Hepatocyte (in vitro differentiated cells): ENCODE results near the gene THRA. TPM values are rescaled to one million over a fixed set of nuclear protein-coding genes. Genes with fewer than 3 reads are reported as not detected.
A peak's percentile ranks its signal among the peaks of the same experiment; 100 is the strongest.

ENCODE experiments used
- DNase-seq: peaks from one replicate; pipeline ENCODE4 v3.0.0-alpha.2; 2016; ENCODE audit warnings: low spot score
- H2AFZ ChIP-seq: fragments of 200-600 bp; sonication (generic); 2 replicates; pipeline ENCODE4 v1.6.0; 2016; ENCODE audit warnings: antibody characterized with exemption, mild to moderate bottlenecking
- H3K27ac ChIP-seq: fragments of 200-600 bp; sonication (generic); 2 replicates; pipeline ENCODE4 v1.5.1; 2016; ENCODE audit warnings: mild to moderate bottlenecking
- H3K27me3 ChIP-seq: fragments of 200-600 bp; sonication (generic); 2 replicates; pipeline ENCODE4 v1.6.1; 2016
- H3K36me3 ChIP-seq: fragments of 200-600 bp; sonication (generic); replicated peaks from 2 replicates; pipeline ENCODE4 v1.5.1; 2016; ENCODE audit warnings: low read depth; ENCODE audit not compliant: insufficient read depth
- H3K4me1 ChIP-seq: fragments of 200-600 bp; sonication (generic); 2 replicates; pipeline ENCODE4 v1.5.1; 2016; ENCODE audit warnings: mild to moderate bottlenecking, moderate library complexity; ENCODE audit not compliant: insufficient read depth
- H3K4me2 ChIP-seq: fragments of 200-600 bp; sonication (generic); 2 replicates; pipeline ENCODE4 v1.6.0; 2016
- H3K4me3 ChIP-seq: fragments of 200-600 bp; sonication (generic); 2 replicates; pipeline ENCODE4 v1.5.1; 2016; ENCODE audit warnings: mild to moderate bottlenecking
- H3K79me2 ChIP-seq: fragments of 200-600 bp; sonication (generic); 2 replicates; pipeline ENCODE4 v1.6.0; 2017; ENCODE audit warnings: mild to moderate bottlenecking
- H3K9me2 ChIP-seq: fragments of 200-600 bp; sonication (generic); replicated peaks from 2 replicates; pipeline ENCODE4 v1.6.0; 2017; ENCODE audit warnings: mild to moderate bottlenecking; ENCODE audit not compliant: insufficient read depth
- H3K9me3 ChIP-seq: fragments of 200-600 bp; sonication (generic); 2 replicates; pipeline ENCODE4 v1.5.1; 2016; ENCODE audit warnings: low read depth, mild to moderate bottlenecking
- H4K20me1 ChIP-seq: fragments of 200-600 bp; sonication (generic); 2 replicates; pipeline ENCODE4 v1.6.0; 2016; ENCODE audit warnings: mild to moderate bottlenecking; ENCODE audit not compliant: insufficient read depth, poor library complexity, severe bottlenecking
- EZH2 ChIP-seq: fragments of 200-600 bp; sonication (generic); IDR thresholded peaks from 2 replicates; pipeline ENCODE4 v1.6.1; 2016; ENCODE audit warnings: antibody characterized with exemption, mild to moderate bottlenecking, borderline replicate concordance
- EZH2phosphoT487 ChIP-seq: fragments of 200-600 bp; sonication (generic); IDR thresholded peaks from one replicate; pipeline ENCODE4 v1.6.1; 2018; ENCODE audit warnings: antibody characterized with exemption, mild to moderate bottlenecking, low read depth, moderate library complexity; ENCODE audit not compliant: unreplicated experiment, severe bottlenecking
- WGBS: methylation state at CpG from one replicate; pipeline ENCODE4 v1.1.6; 2016; ENCODE audit warnings: low lambda C conversion rate; ENCODE audit errors: missing lambda C conversion rate; 5-methylcytosine and 5-hydroxymethylcytosine counted together
- polyA plus RNA-seq: library from polyadenylated mRNA; unstranded; fragments of >200 nt; fragmentation: Nextera tagmentation; extraction: Ambion mirVana; gene quantifications from 2 replicates; pipeline ENCODE4 v1.2.1, GENCODE V29; 2016
- total RNA-seq: library from RNA; depleted of rRNA; stranded (reverse); fragments of >200 nt; gene quantifications from 2 replicates; pipeline ENCODE4 v1.2.3, GENCODE V29; 2014
- TF ChIP-seq, protein P1 (sequence below): fragments of 200-600 bp; sonication (generic); IDR thresholded peaks from 2 replicates; pipeline ENCODE4 v1.5.1; 2016; ENCODE audit warnings: antibody characterized with exemption, mild to moderate bottlenecking; ENCODE audit not compliant: poor library complexity

Gene THRA, protein sequence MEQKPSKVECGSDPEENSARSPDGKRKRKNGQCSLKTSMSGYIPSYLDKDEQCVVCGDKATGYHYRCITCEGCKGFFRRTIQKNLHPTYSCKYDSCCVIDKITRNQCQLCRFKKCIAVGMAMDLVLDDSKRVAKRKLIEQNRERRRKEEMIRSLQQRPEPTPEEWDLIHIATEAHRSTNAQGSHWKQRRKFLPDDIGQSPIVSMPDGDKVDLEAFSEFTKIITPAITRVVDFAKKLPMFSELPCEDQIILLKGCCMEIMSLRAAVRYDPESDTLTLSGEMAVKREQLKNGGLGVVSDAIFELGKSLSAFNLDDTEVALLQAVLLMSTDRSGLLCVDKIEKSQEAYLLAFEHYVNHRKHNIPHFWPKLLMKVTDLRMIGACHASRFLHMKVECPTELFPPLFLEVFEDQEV
- total RNA-seq, result 35.3 and 40.2 TPM in 2 replicates
- polyA plus RNA-seq, result 20.7 and 22.5 TPM in 2 replicates

DNA sequence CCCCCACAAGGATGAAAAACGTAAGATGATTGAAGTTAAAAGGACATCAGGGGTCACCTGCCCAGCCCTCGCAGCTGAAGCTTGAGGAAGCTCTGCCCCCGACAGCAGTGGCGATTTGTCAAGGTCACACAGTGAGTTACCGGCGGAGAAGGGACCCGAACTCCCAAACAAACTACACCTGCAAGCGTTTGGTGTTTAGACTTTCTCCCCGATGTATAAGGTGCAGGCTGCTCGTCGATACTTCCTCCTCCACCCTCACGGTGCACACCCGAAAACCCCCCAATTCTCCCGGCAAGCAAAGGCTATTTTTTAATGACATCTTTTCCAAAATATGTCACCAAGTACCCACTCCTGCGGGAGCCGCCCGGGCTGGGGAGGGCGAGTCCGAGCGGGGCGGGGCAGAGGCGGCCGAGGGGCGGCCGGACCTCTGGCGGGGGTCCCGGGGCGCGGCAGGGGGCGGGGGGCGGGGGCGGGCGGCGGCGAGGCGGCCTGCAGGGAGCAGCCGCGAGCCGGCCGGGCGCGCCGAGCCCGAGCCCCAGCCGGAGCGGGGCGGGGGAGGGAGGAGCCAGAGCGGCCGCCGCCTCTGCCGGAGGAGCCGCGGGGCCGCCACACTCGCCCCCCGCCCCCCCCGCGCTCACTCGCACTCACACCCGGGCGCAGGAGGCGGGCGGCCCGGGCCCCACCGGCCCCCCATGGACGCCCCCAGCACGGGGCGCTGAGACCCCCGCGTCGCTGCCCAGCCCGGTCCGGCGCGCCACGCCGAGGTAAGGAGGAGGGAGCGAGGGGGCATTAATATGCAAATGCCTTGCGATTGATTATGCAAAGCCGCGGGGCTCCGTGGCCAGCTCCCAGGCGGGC, at the start of gene THRA:
Gene THRA, plus strand, starts transcription at position 637 of the 858 bp plus-strand sequence. CDS start 11,524 bp downstream, outside the sequence.
- H2AFZ ChIP-seq, result peak within 1 kb of the TSS; percentile 99
- peaks cover 47% of the 10 kb centered on the region for H3K79me2 ChIP-seq
- peaks cover 32% of the 10 kb centered on the region for H3K4me1 ChIP-seq
- H3K36me3 ChIP-seq, result no peaks in the 10 kb centered on the region
- WGBS, result 6% methylated on average over 40 of the region's 83 CpGs
- no peaks in the 10 kb centered on the region for H3K27me3 ChIP-seq
- peak within 1 kb of the TSS; percentile 94 for H3K4me2 ChIP-seq
- H3K4me3 ChIP-seq, result peak within 1 kb of the TSS; percentile 100
- peaks cover 4% of the 10 kb centered on the region for H4K20me1 ChIP-seq
- peak; percentile 92 for DNase-seq
- H3K9me2 ChIP-seq, result no peaks in the 10 kb centered on the region
- peak within 1 kb of the TSS; percentile 88 for H3K27ac ChIP-seq
- H3K9me3 ChIP-seq, result no peaks in the 10 kb centered on the region
- TF ChIP-seq EZH2phosphoT487 (no peak), EZH2 (no peak)
- TF ChIP-seq, protein P1, sequence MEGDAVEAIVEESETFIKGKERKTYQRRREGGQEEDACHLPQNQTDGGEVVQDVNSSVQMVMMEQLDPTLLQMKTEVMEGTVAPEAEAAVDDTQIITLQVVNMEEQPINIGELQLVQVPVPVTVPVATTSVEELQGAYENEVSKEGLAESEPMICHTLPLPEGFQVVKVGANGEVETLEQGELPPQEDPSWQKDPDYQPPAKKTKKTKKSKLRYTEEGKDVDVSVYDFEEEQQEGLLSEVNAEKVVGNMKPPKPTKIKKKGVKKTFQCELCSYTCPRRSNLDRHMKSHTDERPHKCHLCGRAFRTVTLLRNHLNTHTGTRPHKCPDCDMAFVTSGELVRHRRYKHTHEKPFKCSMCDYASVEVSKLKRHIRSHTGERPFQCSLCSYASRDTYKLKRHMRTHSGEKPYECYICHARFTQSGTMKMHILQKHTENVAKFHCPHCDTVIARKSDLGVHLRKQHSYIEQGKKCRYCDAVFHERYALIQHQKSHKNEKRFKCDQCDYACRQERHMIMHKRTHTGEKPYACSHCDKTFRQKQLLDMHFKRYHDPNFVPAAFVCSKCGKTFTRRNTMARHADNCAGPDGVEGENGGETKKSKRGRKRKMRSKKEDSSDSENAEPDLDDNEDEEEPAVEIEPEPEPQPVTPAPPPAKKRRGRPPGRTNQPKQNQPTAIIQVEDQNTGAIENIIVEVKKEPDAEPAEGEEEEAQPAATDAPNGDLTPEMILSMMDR, result no peak

DNA sequence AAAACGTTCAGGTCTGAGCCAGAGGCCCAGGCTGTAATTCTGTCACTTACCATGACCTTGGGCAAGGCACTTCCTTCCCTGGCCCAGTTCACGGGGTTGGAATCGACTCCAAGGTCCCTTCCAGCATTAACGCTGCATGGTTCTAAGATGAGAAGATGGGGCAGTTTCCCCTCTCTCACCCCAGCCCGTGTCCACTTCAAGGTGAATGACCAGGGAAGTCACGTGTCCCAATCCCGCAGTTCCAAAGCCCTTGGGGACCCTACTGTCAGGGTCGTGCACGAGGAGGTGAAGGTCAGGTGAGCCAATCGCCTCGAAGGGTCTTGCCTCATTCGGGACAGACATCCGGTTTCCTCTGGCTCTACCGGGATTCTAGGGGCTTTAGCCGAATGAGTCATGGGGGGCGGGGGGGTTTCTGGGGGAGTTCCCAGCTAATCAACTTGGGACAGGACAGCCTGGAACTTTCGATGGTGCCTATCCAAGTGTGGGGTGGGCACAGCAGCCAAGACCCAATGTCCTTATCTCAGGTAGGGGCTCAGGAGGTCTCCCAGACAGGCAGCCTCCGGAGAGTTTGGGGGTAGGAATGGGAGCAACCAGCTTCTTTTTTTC, 48.3 kb upstream of the THRA start:
- no peak overlapping the region for H3K27ac ChIP-seq
- TF ChIP-seq, protein P1, result no peak
- TF ChIP-seq EZH2 (no peak), EZH2phosphoT487 (no peak)

DNA sequence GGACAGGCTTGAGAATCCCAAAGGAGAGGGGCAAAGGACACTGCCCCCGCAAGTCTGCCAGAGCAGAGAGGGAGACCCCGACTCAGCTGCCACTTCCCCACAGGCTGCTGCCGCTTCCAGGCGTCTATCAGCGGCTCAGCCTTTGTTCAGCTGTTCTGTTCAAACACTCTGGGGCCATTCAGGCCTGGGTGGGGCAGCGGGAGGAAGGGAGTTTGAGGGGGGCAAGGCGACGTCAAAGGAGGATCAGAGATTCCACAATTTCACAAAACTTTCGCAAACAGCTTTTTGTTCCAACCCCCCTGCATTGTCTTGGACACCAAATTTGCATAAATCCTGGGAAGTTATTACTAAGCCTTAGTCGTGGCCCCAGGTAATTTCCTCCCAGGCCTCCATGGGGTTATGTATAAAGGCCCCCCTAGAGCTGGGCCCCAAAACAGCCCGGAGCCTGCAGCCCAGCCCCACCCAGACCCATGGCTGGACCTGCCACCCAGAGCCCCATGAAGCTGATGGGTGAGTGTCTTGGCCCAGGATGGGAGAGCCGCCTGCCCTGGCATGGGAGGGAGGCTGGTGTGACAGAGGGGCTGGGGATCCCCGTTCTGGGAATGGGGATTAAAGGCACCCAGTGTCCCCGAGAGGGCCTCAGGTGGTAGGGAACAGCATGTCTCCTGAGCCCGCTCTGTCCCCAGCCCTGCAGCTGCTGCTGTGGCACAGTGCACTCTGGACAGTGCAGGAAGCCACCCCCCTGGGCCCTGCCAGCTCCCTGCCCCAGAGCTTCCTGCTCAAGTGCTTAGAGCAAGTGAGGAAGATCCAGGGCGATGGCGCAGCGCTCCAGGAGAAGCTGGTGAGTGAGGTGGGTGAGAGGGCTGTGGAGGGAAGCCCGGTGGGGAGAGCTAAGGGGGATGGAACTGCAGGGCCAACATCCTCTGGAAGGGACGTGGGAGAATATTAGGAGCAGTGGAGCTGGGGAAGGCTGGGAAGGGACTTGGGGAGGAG, 47.5 kb upstream of the THRA start, which contains the start of gene CSF3:
Gene CSF3, plus strand, starts transcription at position 436 of the 993 bp plus-strand sequence. Its CDS starts 35 bp downstream, at position 471.
- peak; percentile 33 for DNase-seq
- H2AFZ ChIP-seq, result no peak within 1 kb of the TSS
- H3K36me3 ChIP-seq, result no peaks in the 10 kb centered on the region
- no peak within 1 kb of the TSS for H3K4me2 ChIP-seq
- H3K9me3 ChIP-seq, result no peaks in the 10 kb centered on the region
- WGBS, result 46% methylated on average over 20 of the region's 20 CpGs
- no peaks in the 10 kb centered on the region for H3K79me2 ChIP-seq
- no peaks in the 10 kb centered on the region for H4K20me1 ChIP-seq
- peaks cover 14% of the 10 kb centered on the region for H3K4me1 ChIP-seq
- no peaks in the 10 kb centered on the region for H3K9me2 ChIP-seq
- no peaks in the 10 kb centered on the region for H3K27me3 ChIP-seq
- no peak within 1 kb of the TSS for H3K27ac ChIP-seq
- TF ChIP-seq EZH2phosphoT487 (no peak), EZH2 (no peak)
- TF ChIP-seq, protein P1, result no peak
- H3K4me3 ChIP-seq, result no peak within 1 kb of the TSS

More for the DNA sequence above, 48.3 kb upstream of the THRA start:
- Histone ChIP-seq H3K79me2 (no peaks in the 10 kb centered on the region), H3K4me3 (no peak overlapping the region), H3K9me3 (no peaks in the 10 kb centered on the region), H4K20me1 (no peaks in the 10 kb centered on the region), H3K27me3 (no peaks in the 10 kb centered on the region), H3K4me2 (no peak overlapping the region), H3K9me2 (no peaks in the 10 kb centered on the region), H2AFZ (no peak overlapping the region), H3K36me3 (no peaks in the 10 kb centered on the region), H3K4me1 (peaks cover 14% of the 10 kb centered on the region)
- 60% methylated on average over 18 of the region's 18 CpGs for WGBS
- no peak for DNase-seq
